Colonic mucosa (tissue), 4 donors: Measurements from ENCODE around the gene AGPAT3. TPM values are rescaled to one million over a fixed set of nuclear protein-coding genes. Genes with fewer than 3 reads are reported as not detected.

Experiments used
- DNase-seq: peaks from one replicate; pipeline ENCODE4 v3.0.0-alpha.2; 2020
- H3K27ac ChIP-seq: fragments of 200-600 bp; one replicate; pipeline ENCODE4 v1.8.0; 2021
- H3K27me3 ChIP-seq: fragments of 200-600 bp; one replicate; pipeline ENCODE4 v1.8.0; 2021
- H3K36me3 ChIP-seq: fragments of 200-600 bp; one replicate; pipeline ENCODE4 v1.8.0; 2021
- H3K4me1 ChIP-seq: fragments of 200-600 bp; one replicate; pipeline ENCODE4 v1.8.0; 2021; ENCODE audit warnings: mild to moderate bottlenecking
- H3K4me3 ChIP-seq: fragments of 200-600 bp; one replicate; pipeline ENCODE4 v1.8.0; 2021
- H3K9ac ChIP-seq, 2 donors: one replicate each; pipeline ENCODE4 v1.7.0; 2013; ENCODE audit warnings: control low read depth in 2 of 2, low read depth in 2 of 2, low read length in 2 of 2
- H3K9me3 ChIP-seq: fragments of 200-600 bp; one replicate; pipeline ENCODE4 v1.8.0; 2021
- CTCF ChIP-seq: fragments of 200-600 bp; IDR thresholded peaks from one replicate; pipeline ENCODE4 v1.8.0; 2022; ENCODE audit warnings: antibody characterized with exemption, mild to moderate bottlenecking
- intact Hi-C: fragments of 100-400 bp; cut with DNase I; formaldehyde crosslinking; loops from one replicate; pipeline ENCODE4 v1.14.1; 2022
- total RNA-seq, 2 donors: library from RNA; stranded (reverse); fragmentation: NEBNext Ultra II Directional in 1 of 2; extraction: Animal tissue kit (Norgen Biotek cat#: 25700) in 1 of 2; gene quantifications; one replicate each; pipeline ENCODE4 v1.2.1, GENCODE V29; 2021
- donor health status: healthy.
- donor health status: DM: no; HTN: no; CAD: no.
- donor health status: DM: no; HTN: no; CAD: no.

AGPAT3 gene
- total RNA-seq, 2 donors from 2014 or later: 82.2 to 101 TPM

- TF ChIP-seq CTCF: no peak
- DNase-seq: no peak
- Histone ChIP-seq H3K4me1 (no peaks in the 10 kb centered on the region), H3K9me3 (no peaks in the 10 kb centered on the region), H3K9ac (no peak overlapping the region), H3K36me3 (peaks cover 4% of the 10 kb centered on the region), H3K27ac (no peak overlapping the region), H3K4me3 (no peak overlapping the region), H3K27me3 (no peaks in the 10 kb centered on the region)
- intact Hi-C loops: no loop called here
Measured at GRCh38 chr21:43983860-43984420, 118.9 kb downstream of the AGPAT3 start.

- Histone ChIP-seq H3K36me3 (peaks cover 4% of the 10 kb centered on the region), H3K4me3 (no peak overlapping the region), H3K9ac (no peak overlapping the region), H3K27ac (no peak overlapping the region), H3K27me3 (no peaks in the 10 kb centered on the region), H3K9me3 (no peaks in the 10 kb centered on the region), H3K4me1 (no peaks in the 10 kb centered on the region)
- no peak for DNase-seq
- no peak for TF ChIP-seq CTCF
- intact Hi-C loops: no loop called here
Measured at GRCh38 chr21:43984905-43985689, 120.1 kb downstream of the AGPAT3 start.

GRCh38 chr21:43985690-43986251 lies 120.7 kb downstream of the AGPAT3 start:
- intact Hi-C loops: no loop called here
- TF ChIP-seq CTCF: no peak
- Histone ChIP-seq H3K9me3 (no peaks in the 10 kb centered on the region), H3K27ac (no peak overlapping the region), H3K4me3 (no peak overlapping the region), H3K4me1 (no peaks in the 10 kb centered on the region), H3K9ac (no peak overlapping the region), H3K27me3 (no peaks in the 10 kb centered on the region), H3K36me3 (peaks cover 4% of the 10 kb centered on the region)
- no peak for DNase-seq

DNA sequence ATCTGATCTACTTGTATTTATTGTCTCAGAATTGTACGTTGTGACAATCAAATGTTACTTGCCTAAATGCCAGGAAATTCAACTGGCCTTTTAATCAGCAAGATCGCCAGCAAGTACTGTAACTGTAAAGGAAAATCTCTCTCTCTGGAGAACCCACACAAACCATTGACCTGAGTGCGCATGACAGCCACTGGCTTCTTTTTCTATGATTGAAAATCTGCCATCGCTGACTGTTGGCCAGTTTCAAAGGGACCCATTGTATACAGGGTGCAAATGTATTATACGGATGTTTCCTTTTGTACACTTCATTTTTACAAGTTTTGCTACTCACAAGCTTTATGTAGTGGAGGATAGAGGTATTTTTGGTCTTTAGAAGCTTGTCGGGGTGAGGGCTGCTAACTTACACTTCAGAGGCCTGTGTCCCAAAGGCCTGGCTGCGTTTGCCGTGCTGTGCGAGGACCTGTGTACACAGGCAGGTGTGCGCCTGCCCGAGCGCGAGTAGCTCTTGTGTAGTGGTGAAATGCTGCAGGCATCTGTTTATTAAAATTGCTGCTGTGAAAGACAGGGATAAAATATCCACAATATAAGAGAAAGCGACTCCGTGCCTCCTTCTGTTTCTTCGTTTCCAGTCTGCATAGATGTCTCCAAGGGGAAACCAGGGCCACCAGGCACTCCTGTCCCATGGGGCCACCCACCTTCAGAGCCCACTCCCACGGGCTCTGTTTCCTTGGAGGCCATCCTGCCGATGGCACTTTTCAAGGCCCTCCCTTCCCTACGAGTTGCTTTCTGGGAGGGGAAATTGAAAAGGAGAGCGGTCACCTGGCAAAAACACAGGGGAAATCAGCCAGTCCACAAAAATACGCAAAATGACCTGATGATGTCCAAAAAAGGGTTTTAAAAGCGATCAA lies 121.8 kb downstream of the AGPAT3 start:
- Histone ChIP-seq H3K4me1 (no peaks in the 10 kb centered on the region), H3K4me3 (no peak overlapping the region), H3K27me3 (no peaks in the 10 kb centered on the region), H3K9ac (no peak overlapping the region), H3K9me3 (no peaks in the 10 kb centered on the region), H3K27ac (no peak overlapping the region), H3K36me3 (peaks cover 4% of the 10 kb centered on the region)
- no peak for TF ChIP-seq CTCF
- no peak for DNase-seq
- intact Hi-C loops: no loop called here

- H3K27me3 ChIP-seq: no peaks in the 10 kb centered on the region
- no peak for TF ChIP-seq CTCF
- intact Hi-C loops: no loop called here
- no peaks in the 10 kb centered on the region for H3K36me3 ChIP-seq
- DNase-seq: no peak
- H3K9ac ChIP-seq: no peak overlapping the region
- H3K4me1 ChIP-seq: no peaks in the 10 kb centered on the region
- H3K4me3 ChIP-seq: no peak overlapping the region
- H3K27ac ChIP-seq: no peak overlapping the region
- H3K9me3 ChIP-seq: no peaks in the 10 kb centered on the region
Measured at GRCh38 chr21:43987509-43987908, 122.5 kb downstream of the AGPAT3 start.
